Inflammatory macrophage treated with lipopolysaccharide for 4 hours (primary cell): ENCODE measurements around the gene NECAB3.

ENCODE experiments used
- DNase-seq: peaks from one replicate; pipeline ENCODE4 v3.0.0-alpha.2; 2020

Gene NECAB3

DNA sequence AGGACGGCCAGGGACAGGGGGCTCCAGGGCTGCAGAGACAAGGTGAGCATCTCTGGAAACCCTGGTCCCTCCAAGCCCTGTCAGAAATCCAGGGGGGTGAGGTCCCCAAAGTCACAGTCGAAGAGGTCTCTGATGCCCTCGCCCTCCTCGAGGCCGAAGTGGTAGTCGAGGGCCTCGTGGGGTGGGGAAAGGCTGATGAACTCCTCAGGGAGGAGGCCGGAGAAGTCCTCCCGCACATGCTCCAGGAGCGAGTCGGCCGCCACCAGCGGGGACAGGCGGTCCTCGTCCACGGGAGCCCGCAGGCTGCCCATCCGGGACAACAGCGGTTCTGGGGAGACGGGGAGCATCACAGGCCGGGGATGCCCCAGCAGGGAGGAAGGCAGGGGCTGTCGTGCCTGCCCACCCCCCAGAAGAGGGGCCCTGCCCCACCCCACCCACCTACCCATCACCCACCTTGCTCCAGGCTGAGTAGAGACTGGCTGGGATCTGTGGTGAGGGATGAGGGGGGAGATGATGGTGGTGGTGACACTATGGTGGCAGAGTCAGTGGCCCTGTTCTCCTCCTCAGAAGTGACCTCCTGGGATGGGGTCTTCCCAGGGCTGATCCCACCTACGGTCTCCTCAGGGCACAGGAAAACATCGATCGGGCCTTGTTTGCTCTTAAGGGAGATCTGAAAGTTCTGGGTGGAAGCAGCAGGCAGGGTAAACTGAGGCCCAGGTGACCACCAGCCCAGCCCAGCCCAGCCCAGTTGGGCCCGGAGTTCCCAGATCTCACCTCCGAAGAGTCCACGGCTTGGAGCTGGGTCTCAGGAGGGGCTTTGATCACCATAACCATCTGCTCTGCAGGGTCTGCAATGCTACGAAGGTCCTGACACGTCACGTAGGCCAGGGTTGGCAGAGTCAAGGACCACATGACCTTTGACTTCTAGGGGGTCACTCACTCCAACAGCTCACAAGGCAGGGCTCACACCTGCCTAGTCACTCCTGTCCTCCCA is 2.7 kb upstream of the NECAB3 start:
- DNase-seq: no peak

DNA sequence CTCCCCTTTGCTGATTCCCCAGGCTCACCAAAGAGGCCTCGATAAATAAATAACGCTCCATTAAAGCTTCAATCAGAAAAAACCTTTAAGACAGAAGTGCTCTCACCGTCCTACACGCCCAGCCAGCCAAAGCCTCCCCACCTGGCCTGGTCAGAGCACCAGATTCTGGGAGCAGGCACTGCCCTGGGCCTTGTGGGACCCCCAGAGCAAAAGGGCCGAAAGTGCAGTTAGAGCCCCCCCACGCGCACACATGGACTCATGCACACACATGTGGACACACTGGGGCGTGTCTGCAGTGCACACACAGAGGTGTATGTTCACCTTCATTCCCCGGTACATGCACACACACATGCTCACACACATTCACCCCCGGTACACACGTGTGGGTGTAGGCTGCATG is 1.9 kb upstream of the NECAB3 start:
- DNase-seq: no peak

DNA sequence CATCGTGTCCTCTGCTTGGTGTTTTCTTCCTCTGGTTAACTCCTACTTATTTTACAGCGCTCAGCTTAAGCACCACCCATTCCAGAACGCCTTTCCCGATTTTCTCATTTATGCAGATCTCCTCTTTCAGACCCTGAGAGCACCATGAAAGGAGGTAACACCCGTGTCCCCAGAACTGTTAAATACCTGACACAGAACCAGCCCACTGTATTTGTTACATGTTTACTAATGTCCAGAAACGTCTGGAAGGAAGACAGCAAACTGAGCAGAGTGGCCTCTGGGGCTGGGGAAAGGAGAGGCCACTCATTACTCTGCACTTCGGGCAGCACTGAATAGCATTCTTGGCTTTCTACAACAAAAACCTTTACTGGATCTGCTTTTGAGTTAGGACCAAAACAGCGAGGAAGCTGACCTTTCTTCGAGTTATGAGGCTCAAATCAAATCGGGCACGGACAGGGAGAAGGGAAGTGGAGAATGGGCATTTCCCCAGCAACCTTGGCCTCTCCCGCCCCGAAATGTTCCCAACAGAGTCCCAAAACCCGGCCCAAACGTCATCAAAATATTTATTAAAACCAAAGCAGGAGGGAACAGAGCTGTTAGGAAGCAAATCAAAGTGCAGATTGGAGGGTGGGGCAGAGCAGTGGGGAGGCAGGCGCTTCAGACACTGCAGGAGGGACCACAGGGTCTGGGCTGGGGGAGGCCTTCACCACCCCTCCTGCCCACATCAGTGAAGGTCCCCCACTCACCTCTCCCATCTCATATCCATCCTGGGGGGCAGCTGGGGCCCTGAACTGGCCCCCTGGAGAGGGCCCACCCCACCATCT is 1.1 kb upstream of the NECAB3 start:
- no peak for DNase-seq

DNA sequence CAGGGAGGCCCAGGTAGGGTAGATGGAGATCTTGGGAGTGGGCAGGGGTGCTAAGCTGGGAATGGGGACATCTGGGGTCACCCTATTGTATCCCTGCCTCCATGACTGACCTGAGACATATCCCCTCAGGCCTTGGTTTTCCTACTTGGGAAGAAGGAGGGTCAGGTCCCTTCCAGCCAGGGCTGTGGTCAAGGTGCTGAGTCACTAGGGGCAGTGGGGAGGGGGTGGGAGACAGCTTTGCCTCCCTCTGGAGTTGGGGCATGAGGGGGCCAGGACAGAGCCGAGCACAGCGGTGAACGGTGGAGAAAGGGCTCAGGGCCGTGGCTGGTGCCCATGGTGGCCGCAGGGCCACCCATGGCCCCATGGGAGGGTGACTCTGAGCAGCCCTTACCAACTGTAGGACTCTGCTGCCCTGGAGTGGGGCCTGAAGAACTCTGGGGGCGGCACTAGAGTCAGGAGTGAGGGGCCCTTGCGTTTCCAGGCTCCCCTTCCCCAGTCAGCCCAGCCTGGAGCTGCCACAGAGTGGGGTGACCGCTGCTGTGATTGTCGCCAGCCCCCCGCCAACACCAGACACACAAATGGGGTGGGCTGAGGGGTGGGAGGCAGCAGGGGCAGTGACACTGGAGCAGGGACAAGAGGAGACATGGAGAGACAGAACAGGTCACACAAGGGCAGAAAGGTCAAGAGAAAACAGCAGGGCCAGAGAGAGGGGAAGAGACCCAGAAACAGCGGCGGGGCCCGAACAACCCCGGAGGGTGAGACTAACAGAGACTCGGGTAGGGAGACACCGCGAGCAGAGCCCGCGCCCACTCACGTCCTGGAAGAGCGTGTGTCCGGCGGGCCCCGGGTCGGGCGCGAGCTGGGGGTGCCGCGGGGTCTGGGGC is 576 bp downstream of the NECAB3 start:
- DNase-seq: no peak

DNA sequence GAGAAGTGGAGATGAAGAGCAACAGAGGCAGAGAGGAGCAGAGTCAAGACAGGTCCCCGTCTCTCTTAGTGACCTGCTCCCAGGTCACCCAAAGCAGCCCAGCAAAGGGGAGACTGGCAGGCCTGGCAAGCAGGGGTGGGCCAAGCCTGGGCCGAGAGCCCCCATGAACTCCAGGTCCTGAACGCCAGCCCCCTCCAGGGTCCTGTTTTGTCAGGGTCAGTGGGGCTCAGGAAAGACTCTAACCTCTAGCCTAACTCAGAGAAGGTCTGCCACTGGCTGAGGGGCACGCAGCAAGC is 1.2 kb downstream of the NECAB3 start:
- DNase-seq: no peak

DNA sequence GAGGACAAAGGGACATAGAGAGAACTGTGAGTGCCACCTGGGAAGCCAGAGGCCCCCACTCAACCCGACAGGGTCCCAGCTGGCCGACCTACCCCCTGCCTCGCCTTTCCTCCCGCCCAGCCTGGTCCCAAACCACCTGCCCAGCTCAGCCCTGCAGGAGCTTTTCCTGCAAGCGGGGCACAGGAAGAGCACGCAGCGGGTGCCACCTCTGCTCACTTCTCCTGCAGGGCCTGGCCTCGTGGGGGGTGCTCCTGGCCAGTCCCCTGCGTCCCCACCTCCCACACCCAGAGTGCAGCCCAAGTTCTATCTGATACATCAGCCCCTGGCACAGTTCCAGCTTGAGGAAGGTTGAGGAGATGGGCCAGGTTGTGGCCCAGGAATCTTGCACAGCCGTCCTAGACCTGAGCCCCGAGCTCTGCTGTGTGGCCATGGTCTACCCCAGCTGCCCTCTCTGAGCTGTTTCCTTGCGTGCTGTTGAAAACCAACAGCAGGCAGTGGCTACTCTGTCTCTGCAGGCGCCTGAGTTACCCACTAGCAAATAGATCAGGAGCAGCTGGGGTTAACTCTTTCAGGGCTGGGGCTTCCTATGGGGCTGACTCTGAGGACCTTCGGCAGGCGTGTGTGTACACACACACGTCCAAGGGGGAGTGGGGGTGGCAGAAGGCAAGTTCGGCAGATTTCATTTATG is 1.7 kb downstream of the NECAB3 start:
- DNase-seq: no peak

DNA sequence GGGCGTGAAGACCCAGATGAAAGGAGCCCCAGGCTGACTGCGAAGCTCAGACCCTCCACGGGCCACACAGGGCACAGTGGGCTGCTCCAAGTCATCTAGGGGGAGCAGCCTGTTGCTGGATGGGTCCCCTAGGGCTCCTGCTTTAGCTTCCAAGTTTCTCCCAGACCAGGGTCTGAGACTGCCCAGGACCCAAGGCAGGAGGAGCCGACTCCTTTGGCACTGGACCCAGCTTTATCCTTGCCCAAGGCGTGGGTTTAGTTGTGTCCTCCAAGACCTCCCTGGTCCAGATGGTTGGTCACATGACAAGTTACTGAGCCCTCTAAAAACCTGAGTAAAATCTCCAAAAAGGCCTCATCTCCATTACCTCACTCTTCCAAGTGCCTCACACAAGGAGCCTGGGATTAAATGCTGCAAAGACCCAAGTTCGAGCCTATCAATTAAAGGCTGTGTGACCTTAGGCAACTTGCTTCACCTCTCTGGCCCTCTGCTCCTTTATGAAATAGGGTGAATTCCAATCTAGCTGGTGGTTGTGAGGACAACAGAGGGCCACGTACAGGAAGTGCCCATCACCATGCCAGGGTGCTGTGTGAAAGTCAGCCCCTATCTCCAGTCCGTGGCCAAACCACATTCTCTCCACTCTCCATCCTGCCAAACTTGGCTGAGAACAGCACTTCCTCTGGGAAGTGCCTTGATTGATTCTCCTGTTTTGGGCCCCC is 2.5 kb downstream of the NECAB3 start:
- no peak for DNase-seq

DNA sequence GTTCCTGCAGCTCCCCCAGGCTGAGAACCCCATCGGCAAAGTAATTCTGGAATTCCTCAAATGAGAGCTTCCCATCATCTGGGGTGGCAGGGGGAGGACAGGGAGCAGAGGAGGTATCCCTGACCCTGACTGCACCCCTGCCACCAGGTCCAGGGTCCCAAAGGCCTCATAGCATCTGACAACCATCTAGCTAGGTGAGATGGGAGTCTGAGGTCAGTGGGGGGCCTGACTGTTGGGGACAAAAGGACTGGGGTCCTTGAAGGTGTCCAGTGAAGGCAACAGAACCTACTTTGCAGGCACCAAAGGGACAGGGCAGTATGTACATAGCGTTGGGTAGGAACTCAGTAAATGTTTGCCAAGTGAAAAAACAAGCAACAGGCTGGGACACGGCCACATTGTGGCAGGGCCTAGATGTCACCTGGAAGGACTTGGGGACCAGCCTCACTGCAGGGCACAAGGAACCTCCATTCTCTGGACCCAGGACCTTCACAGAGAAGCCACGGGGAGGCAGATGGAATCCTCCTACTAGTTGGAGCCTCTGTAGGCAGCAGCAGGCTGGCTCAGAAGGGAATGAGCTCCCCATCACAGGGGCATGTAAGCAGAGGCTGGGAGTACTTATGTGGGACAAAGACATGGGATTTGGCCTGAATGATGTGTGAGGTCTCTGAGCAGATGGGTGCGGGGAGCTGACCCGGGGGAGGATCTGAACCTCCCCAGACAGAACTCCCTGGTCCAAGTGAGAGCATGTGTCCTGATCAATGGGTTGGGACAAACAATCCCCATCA is 3.3 kb downstream of the NECAB3 start:
- DNase-seq: no peak

DNA sequence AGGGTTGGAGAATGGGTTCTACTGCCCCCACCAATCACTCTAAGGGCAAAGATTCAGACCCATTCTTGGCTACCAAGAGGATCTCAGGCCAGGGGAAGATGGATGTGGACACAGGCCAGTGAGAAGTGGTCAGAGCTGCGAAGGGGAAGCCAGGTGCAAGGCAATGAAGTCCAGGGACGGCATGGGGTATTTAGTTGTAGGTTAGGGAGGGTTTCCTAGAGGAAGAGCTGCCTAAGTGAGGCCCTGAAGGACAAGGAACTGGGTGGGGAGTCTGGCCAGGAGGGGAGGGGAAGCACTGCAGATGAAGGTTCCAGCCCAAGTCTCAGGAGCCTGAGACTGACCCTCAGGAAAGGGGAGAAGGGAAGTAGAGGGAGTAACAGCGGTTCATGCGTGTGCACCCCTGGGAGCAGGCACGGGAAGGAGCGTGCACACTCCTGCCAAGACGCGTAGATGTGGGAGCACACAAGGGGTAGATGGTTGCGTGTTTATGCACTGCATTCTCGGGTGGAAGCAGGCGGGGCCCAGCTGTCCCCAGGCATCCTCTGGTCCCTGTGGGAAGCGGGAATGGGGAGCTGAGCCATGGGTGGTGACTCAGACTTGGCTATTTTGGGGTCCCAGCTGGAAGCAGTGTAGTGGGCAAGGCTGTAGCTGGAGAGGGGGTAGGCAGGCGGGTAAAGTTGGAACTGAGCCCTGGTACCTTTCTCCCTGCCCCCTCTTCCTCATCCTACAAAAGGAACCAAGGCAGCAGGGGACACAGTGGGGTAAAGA is 4.2 kb downstream of the NECAB3 start:
- no peak for DNase-seq

DNA sequence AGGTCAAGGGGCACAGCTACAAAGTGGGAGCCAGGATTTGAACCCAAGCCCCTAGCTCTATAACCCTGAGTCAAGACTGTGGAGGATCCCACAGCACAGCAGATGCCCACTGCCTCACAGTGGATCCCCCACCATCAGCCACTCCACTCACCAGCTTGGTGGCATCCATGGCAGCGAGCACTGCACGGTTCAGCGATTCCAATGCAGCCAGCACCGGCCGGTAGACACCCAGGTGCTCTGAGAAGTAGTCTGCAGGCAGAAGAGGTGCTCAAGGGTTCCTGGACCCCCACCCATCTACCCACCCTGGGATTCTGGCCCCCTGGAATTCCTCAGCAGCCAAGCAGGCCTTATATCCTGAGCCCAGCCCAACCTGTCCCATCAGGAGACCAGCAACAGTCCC is 5.0 kb downstream of the NECAB3 start:
- no peak for DNase-seq

DNA sequence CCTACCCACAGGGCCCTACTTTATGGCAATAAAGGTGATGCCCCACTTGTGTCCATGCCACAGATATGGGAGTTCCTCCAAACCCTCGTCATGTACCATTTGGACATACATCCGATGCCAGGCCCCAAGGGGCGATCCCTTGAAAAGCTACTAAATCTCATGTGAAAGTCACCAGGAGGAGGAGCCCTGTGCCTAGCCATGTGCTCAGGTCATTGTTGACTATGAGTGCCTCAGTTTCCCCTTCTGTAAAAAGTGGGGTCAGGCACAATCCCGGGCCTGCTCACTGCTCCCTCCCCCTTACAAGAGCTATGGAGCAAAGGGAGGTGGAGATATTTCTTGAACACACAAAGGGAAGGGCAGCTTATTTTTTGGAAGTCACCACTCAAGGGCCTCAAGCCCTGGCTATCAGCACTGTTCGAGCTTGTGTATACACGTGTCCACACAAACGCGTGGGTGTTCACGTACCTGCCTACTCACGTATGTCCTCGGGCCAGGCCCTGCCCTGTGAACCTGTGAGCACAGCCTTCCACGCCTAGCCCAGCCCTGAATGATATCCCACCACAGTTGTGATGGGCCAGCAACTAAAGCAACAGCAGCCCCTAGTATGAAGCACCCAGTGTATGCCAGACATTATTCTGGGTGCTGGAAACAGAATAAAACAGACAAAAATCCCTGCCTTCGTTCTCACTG is 5.6 kb downstream of the NECAB3 start:
- no peak for DNase-seq

DNA sequence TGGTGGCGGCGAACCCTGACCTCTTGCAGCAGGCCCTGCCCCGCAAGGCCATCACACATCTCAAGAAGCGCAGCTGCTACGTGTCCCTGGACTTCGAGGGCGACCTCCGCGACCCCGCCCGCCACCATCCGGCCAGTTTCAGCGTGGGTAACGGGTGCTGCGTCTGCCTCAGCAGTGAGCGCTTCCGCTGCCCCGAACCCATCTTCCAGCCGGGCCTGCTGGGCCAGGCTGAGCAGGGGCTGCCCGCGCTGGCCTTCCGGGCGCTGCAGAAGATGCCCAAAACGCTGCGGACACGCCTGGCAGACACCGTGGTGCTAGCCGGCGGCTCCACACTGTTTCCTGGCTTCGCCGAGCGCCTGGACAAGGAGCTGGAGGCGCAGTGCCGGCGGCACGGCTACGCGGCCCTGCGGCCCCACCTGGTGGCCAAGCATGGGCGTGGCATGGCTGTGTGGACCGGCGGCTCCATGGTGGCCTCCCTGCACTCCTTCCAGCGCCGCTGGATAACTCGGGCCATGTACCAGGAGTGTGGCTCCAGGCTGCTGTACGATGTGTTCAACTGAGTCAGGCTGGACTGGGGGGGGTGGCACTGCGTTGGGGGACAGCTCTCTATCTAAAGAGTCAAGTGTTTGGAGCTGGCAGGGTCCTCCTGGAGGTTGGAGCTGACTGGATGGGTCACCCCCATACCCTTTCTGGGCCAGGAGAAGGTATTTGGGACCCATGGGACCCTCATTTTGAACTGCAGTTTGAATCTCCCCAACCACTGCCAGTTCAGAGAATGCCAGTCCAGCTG is 6.4 kb downstream of the NECAB3 start:
- peak; percentile 72 for DNase-seq

DNA sequence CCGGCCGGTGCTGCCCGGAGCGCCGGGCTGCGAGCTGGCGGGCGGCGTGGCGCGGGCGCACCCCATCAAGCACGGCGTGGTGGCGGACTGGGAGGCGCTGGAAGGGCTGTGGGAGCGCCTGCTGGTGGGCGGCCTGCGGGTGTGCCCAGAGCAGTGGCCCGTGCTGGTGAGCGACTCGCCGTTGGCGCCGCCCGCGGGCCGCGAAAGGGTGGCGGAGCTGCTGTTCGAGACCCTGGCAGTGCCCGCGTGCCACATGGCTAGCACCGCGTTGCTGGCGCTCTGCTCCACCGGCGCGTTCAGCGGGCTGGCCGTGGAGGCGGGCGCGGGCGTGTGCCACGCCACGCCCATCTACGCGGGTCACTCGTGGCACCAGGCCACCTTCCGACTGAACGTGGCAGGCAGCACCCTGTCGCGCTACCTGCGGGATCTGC is 7.0 kb downstream of the NECAB3 start:
- DNase-seq: peak; percentile 10

DNA sequence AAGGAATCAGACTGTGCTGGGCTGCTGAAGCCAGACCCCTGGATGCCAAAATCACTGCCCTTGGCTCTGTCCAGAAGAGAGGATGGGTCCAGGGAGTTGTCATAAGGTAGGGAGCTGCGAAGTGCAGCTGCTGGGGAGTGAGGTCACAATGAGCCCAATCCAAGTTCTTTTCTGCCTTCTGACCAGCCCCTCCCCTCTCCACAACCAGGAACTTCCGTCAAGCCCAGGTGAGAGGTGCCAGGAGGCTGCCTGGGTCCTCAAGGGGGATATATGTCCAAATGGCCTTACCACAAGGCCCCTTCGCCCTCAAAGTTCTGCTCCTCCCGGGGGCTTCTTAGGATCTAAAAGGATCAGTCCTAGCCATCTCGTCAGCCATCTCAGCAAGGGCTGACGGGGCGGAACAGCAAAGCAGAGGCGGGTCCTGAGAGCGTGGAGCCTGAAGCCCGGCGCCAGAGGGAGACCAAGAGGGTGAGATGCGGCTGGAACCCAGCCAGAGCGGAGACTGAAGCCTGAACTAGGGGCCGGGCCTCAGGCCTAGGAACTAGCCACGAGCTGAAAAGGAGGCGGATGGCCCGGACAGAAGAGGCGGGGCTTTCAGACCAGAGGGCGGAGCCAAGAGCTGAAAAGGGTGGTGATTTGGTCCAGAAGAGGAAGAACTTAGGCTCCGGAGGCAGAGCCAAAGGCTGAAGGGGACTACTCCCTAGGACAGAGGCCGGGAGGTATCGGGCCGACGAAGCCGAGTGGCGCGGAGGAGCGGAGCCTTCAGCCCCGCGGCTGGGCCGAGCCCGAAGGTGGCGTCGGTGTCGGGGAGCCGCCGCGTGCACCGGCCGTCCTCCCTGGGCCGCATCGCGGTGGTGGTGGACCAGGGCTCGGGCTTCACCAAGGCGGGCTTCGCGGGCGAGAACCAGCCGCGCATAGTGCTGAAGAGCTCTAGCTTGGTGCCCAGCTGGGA is 7.7 kb downstream of the NECAB3 start, which contains the start of gene ACTL10:
ACTL10 (plus strand) TSS at position 651 of the 952 bp plus-strand sequence. CDS start 555 bp downstream, outside the sequence.
- peak; percentile 97 for DNase-seq

DNA sequence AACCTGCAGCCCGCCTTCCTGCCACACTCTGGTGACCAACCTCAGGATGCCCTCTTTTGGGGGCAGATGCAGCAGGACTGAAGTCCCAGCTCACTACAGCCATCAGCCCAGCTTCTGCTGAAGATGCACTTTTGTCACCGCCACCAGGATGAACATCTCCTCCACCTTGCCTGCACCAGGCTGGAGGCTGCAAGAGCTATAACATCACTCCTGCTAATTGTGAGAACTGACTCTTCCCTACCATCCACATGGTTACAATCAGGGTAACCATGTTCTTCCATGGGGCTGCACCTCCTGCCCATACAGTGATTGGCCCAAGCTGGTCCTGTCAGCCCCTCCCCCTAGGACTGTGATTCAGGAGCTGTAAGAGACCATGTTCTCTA is 9.5 kb downstream of the NECAB3 start:
- DNase-seq: no peak

DNA sequence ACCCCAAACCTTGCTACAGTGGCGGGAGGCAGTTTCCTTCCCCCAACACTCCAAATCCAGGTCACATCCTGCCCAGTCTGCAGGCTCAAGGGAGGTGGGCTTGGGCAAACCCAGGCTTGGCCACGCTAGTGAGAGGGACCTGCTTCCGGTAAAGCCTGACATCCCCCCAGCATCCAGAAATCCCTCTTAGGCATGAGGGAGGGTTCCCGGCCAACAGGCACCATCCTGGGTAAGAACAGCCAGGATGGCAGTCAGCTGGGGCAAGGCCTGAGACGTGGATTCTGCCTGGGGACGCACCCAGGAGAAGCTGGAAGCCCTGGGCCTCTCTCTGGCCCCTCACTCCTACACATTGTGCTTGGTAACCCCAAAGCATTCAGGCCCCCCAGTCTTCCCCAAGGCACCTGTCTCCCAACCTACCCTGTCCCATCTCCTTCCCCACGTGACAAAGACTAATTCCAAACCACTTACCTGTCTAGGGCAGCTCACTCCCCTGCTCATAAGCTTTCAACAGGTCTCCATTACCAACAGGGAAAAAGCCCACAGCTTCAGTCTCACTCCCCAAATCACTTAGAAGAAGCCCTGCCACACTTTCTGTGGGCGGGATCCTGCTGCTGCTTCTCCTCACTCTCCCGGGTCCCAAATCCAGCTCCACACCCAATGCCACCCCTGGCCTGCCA is 10.0 kb downstream of the NECAB3 start:
- DNase-seq: no peak
